CD4-positive, CD25-positive, alpha-beta regulatory T cell (primary cell): ENCODE results near the gene TBC1D10A. TPM values are rescaled to one million over a fixed set of nuclear protein-coding genes. Genes with fewer than 3 reads are reported as not detected.
A peak's percentile ranks its signal among the peaks of the same experiment; 100 is the strongest.

Experiments
- ATAC-seq, 2 donors: fragments of 150-1000 bp; cut with Tn5 transposase; one replicate each; pipeline ENCODE4 v1.10.0; 2021; ENCODE audit warnings: low read depth in 2 of 2, moderate number of reproducible peaks in 2 of 2, moderate library complexity in 1 of 2
- DNase-seq, 3 donors: peaks; one replicate each; pipeline versions ENCODE4 v3.0.0 to v3.0.0-alpha.2; 2012 to 2022; ENCODE audit warnings: mixed read lengths in 1 of 3
- H3K27ac ChIP-seq: one replicate; pipeline ENCODE4 v1.7.0; 2013; ENCODE audit warnings: mild to moderate bottlenecking, low read length; ENCODE audit not compliant: insufficient read depth, poor library complexity, severe bottlenecking
- H3K27me3 ChIP-seq: one replicate; pipeline ENCODE4 v1.7.0; 2013; ENCODE audit warnings: low read length; ENCODE audit not compliant: control insufficient read depth, insufficient read depth
- H3K36me3 ChIP-seq: one replicate; pipeline ENCODE4 v1.7.0; 2013; ENCODE audit warnings: mild to moderate bottlenecking, low read length, moderate library complexity; ENCODE audit not compliant: control insufficient read depth, insufficient read depth
- H3K4me1 ChIP-seq: 2 replicates; pipeline ENCODE4 v1.7.0; 2013; ENCODE audit warnings: mild to moderate bottlenecking, low read length; ENCODE audit not compliant: insufficient read depth, control insufficient read depth, poor library complexity, severe bottlenecking
- H3K4me3 ChIP-seq: one replicate; pipeline ENCODE4 v1.7.0; 2013; ENCODE audit warnings: low read depth, mild to moderate bottlenecking, low read length, moderate library complexity
- H3K9me3 ChIP-seq, 2 experiments: 1 replicate in 1 of 2; 2 replicates in 1 of 2; pipeline ENCODE4 v1.7.0; 2013; ENCODE audit warnings: low read length in 2 of 2, mild to moderate bottlenecking in 1 of 2, moderate library complexity in 1 of 2; ENCODE audit not compliant: control insufficient read depth in 2 of 2
- H3K27ac Mint-ChIP-seq, 3 donors: one replicate each; pipeline ENCODE4 v1.8.0; 2020 to 2022; ENCODE audit warnings: mild to moderate bottlenecking in 3 of 3, mixed read lengths in 3 of 3, moderate library complexity in 2 of 3
- H3K27me3 Mint-ChIP-seq: one replicate; pipeline ENCODE4 v1.8.0; 2022; ENCODE audit warnings: mild to moderate bottlenecking, mixed read lengths
- H3K36me3 Mint-ChIP-seq: one replicate; pipeline ENCODE4 v1.8.0; 2020; ENCODE audit warnings: mixed read lengths
- H3K4me1 Mint-ChIP-seq, 4 donors: one replicate each; pipeline ENCODE4 v1.8.0; 2020 to 2022; ENCODE audit warnings: mixed read lengths in 4 of 4, mild to moderate bottlenecking in 1 of 4
- H3K4me3 Mint-ChIP-seq, 4 donors: one replicate each; pipeline ENCODE4 v1.8.0; 2020 to 2022; ENCODE audit warnings: mild to moderate bottlenecking in 4 of 4, mixed read lengths in 4 of 4, moderate library complexity in 3 of 4
- H3K9me3 Mint-ChIP-seq, 7 donors: one replicate each; pipeline ENCODE4 v1.8.0; 2020 to 2022; ENCODE audit warnings: mixed read lengths in 7 of 7, mild to moderate bottlenecking in 3 of 7, moderate library complexity in 2 of 7
- polyA plus RNA-seq, 4 donors: library from polyadenylated mRNA; unstranded; fragments of 300-500 nt; fragmentation: Illumina TruSeq; gene quantifications; one replicate each; pipeline ENCODE4 v1.2.3, GENCODE V29; 2021
- total RNA-seq: library from RNA; stranded (reverse); gene quantifications from one replicate; pipeline ENCODE4 v1.2.3, GENCODE V29; 2022

Gene TBC1D10A
- total and polyA plus RNA-seq, 5 donors from 2014 or later: 44.2 to 67.5 (median 47.8) TPM

DNA sequence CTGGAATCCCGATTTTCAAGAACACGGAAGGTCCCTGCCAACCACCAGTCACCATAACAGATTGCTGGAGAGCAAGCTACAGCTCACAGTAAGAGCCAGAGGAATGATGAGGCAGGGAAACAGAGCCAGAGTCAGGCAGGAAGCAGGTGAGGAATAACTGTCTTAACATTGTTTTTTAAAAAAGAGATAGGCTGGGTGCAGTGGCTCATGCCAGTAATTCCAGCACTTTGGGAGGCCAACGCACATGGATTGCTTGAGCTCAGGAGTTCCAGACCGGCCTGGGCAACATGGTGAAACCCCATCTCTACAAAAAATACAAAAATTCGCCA, 24.0 kb downstream of the TBC1D10A start:
- ATAC-seq (no peak), DNase-seq (no peak)
- Histone ChIP-seq H3K9me3 (no peaks in the 10 kb centered on the region), H3K27me3 (no peaks in the 10 kb centered on the region), H3K4me1 (peaks cover 77% of the 10 kb centered on the region), H3K4me3 (no peak overlapping the region), H3K27ac (peak overlapping the region; percentile 80), H3K36me3 (peaks cover 50% of the 10 kb centered on the region)
- Mint-ChIP-seq H3K4me1 (peaks cover 27 to 97% (median 71%) of the 10 kb centered on the region in 4 donors), H3K9me3 (no peaks in the 10 kb centered on the region), H3K27me3 (no peaks in the 10 kb centered on the region), H3K36me3 (peaks cover 33% of the 10 kb centered on the region), H3K27ac (peak overlapping the region; percentile 84 to 99 (median 97)), H3K4me3 (peak overlapping the region; percentile 70 to 80 (median 75))

DNA sequence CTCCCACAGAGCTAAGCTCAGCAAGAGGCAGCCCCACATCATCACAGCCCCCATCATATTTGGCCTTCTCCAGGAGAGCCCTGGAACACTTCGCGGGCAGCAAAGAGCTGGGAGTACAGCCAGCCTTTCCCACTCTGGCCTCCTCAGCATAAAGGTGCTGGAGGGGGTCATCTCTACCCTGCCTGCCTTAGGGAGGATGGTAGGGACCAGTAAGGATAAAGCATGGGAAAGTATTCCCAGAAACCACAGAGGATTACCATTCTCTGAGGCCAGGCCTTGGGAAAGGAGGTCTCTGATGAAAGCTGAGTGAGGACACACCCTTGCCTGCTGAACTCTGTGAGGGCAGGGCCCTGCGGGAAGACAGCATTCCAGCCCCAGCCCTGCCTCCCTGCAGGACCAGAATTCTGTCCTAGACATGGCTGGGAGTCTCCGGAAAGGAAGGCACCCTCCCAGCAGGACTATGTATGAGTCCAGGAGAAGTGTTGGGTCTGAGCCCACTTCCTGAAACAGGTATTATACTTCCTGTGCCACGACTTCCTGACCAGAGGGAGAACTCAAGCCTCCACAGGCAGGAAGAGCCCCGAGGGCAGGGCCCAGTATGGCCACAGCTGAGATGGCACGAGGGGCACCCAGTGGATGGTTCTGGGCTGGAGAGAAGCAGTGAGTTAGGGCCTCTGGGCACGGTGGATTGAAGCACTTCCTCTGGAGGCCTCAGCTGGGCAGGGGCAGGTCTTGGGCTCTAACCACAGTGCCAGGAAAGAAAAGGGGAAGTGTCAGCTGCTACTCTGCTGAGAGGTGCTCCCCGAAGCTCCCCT, 24.5 kb downstream of the TBC1D10A start:
- peaks cover 55% of the 10 kb centered on the region for H3K36me3 ChIP-seq
- H3K27me3 ChIP-seq: no peaks in the 10 kb centered on the region
- H3K27ac Mint-ChIP-seq: peak overlapping the region; percentile 84 to 99 (median 97)
- H3K4me3 Mint-ChIP-seq: peak overlapping the region; percentile 70 to 80 (median 75)
- no peaks in the 10 kb centered on the region for H3K9me3 Mint-ChIP-seq
- H3K4me3 ChIP-seq: peak overlapping the region; percentile 48
- H3K4me1 Mint-ChIP-seq: peaks cover 23 to 97% (median 68%) of the 10 kb centered on the region in 4 donors
- peaks cover 36% of the 10 kb centered on the region for H3K36me3 Mint-ChIP-seq
- H3K27me3 Mint-ChIP-seq: no peaks in the 10 kb centered on the region
- peak in 1 of 3 donors; percentile 42 for DNase-seq
- H3K9me3 ChIP-seq: no peaks in the 10 kb centered on the region
- H3K27ac ChIP-seq: peak overlapping the region; percentile 80
- H3K4me1 ChIP-seq: peaks cover 75% of the 10 kb centered on the region
- no peak for ATAC-seq

DNA sequence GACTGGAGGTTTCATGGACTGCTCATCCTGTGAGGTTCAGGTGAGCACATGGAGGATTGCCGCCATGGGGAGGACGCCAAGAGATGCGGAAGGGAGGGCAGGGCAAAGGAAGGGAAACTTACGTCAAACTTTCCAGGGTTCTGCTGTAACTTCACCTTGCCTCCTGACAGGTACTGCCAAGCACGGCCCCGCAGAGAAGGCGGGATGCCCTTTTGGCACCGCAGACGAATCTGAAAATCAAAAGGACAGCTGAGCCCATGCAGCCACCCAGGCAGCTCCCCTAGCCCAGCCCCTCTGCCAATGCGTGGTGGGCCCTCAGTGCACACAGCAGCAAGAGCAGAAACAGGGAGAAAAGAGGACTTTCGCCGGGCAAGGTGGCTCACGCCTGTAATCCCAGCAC, 27.4 kb downstream of the TBC1D10A start:
- ATAC-seq (no peak), DNase-seq (no peak)
- Mint-ChIP-seq H3K9me3 (no peaks in the 10 kb centered on the region), H3K27me3 (no peaks in the 10 kb centered on the region), H3K27ac (peak overlapping the region in 2 of 3 donors; percentile 91 to 96), H3K4me1 (peaks cover 9 to 90% (median 52%) of the 10 kb centered on the region in 4 donors), H3K36me3 (peaks cover 43% of the 10 kb centered on the region), H3K4me3 (no peak overlapping the region)
- H3K4me3 ChIP-seq: no peak overlapping the region
- peaks cover 67% of the 10 kb centered on the region for H3K4me1 ChIP-seq
- H3K27me3 ChIP-seq: no peaks in the 10 kb centered on the region
- H3K36me3 ChIP-seq: peaks cover 79% of the 10 kb centered on the region
- H3K9me3 ChIP-seq: no peaks in the 10 kb centered on the region
- no peak overlapping the region for H3K27ac ChIP-seq

DNA sequence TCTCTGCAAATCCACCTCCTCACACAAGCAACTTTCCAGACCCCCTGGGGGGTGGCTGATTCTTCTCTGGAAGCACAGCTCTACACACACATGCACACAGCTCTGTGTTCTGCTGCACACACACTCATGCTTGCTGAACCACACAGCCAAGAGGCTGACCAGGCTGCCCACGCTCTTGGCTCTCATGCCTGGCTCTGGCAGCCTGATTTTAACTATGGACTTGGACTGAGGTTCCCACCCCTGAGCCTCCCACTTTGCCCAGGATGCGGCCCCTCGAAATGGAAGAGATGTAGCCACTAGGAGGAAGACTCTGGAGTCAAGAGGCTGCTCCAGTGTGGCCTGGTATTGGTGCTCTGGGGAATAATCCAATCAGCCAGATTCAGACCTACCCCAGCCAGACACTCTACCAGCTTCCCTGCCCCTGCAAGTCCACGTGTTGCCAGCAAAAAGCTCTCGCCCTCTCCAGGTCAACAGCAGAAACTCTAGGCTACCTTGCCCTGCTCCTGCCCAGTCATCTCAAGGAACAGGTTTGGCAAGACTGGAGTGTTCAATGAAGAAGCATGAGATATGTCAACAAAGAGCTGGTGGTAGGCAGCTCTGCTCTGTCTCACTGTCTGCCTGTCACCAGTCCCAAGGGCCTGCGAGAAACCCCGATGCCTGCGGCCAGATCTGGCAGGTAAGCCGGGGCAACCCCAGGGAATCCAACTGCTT, 28.6 kb downstream of the TBC1D10A start:
- Histone ChIP-seq H3K4me1 (peaks cover 55% of the 10 kb centered on the region), H3K36me3 (peaks cover 78% of the 10 kb centered on the region), H3K4me3 (no peak overlapping the region), H3K9me3 (no peaks in the 10 kb centered on the region), H3K27ac (peak overlapping the region; percentile 18), H3K27me3 (no peaks in the 10 kb centered on the region)
- peaks cover 47% of the 10 kb centered on the region for H3K36me3 Mint-ChIP-seq
- H3K4me1 Mint-ChIP-seq: peaks cover 9 to 89% (median 41%) of the 10 kb centered on the region in 4 donors
- DNase-seq (no peak), ATAC-seq (no peak)
- no peaks in the 10 kb centered on the region for H3K9me3 Mint-ChIP-seq
- peak overlapping the region in 2 of 4 donors; percentile 19 to 41 for H3K4me3 Mint-ChIP-seq
- no peaks in the 10 kb centered on the region for H3K27me3 Mint-ChIP-seq
- H3K27ac Mint-ChIP-seq: peak overlapping the region; percentile 91 to 96 (median 95)

DNA sequence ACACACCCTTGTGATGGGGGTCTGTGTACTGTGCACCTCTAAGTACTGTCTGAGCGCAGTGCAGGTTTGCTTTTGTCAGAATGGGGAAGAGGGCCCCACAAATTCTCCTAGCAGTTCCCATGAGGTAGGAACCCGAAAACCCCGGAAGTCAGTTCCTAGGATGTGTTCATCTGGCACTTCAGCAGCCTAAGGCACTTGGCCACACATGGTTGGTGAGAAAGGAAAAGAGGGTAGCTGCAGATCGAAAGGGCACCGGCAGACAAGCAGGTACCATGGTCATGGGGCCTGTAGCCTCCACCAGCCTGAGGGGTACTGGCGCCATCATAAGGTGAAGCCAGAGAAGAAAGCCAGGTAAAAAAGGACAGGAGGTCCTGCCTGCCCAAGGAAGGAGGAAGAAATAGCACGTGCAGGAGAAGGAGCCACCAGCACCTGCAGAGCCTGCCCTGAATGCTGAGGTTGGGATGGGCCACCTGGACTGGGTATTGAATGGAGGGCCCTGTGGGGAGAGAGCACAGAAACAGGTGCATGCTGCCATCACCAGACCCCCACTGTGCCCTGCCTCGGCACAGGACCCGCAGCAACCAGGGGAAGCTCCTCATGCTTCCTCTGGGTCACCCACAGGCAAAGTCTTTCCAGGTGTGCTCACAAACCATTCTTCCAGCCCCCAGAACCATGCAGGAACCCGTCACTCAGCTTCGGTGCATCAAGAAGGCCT, 29.3 kb downstream of the TBC1D10A start:
- Mint-ChIP-seq H3K27ac (peak overlapping the region; percentile 91 to 96 (median 95)), H3K4me1 (peaks cover 6 to 83% (median 36%) of the 10 kb centered on the region in 4 donors), H3K27me3 (no peaks in the 10 kb centered on the region), H3K36me3 (peaks cover 44% of the 10 kb centered on the region), H3K4me3 (peak overlapping the region in 1 of 4 donors; percentile 35), H3K9me3 (no peaks in the 10 kb centered on the region)
- H3K27ac ChIP-seq: peak overlapping the region; percentile 62
- H3K27me3 ChIP-seq: no peaks in the 10 kb centered on the region
- H3K4me1 ChIP-seq: peaks cover 48% of the 10 kb centered on the region
- H3K4me3 ChIP-seq: no peak overlapping the region
- DNase-seq (no peak), ATAC-seq (no peak)
- no peaks in the 10 kb centered on the region for H3K9me3 ChIP-seq
- peaks cover 86% of the 10 kb centered on the region for H3K36me3 ChIP-seq

DNA sequence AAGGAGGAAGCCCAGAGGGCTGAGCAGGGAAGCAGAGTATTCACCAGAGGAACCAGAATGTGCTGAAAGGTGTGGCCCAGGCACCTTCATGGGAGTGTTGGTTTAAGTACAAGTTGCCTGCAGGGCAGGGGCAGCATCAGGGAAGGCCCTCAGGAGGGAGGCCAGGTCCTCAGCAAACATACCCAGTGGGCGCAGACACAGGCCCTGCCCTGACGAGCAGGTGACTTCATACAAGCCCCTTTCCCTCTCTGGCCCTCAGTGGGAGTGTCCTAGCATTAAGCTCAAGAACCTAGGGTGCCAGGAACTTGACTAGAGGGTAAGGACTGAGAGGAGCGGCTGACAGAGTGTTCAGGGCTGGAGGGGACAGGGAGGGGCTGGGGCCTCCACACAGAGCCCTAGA, 29.9 kb downstream of the TBC1D10A start:
- Mint-ChIP-seq H3K9me3 (no peaks in the 10 kb centered on the region), H3K4me3 (peak overlapping the region in 3 of 4 donors; percentile 39 to 70 (median 68)), H3K4me1 (peaks cover 5 to 80% (median 32%) of the 10 kb centered on the region in 4 donors), H3K27ac (peak overlapping the region; percentile 91 to 96 (median 92)), H3K36me3 (peaks cover 43% of the 10 kb centered on the region), H3K27me3 (no peaks in the 10 kb centered on the region)
- H3K27ac ChIP-seq: peak overlapping the region; percentile 62
- no peaks in the 10 kb centered on the region for H3K27me3 ChIP-seq
- DNase-seq (no peak), ATAC-seq (no peak)
- H3K4me1 ChIP-seq: peaks cover 42% of the 10 kb centered on the region
- H3K36me3 ChIP-seq: peaks cover 88% of the 10 kb centered on the region
- H3K4me3 ChIP-seq: no peak overlapping the region
- H3K9me3 ChIP-seq: no peaks in the 10 kb centered on the region

DNA sequence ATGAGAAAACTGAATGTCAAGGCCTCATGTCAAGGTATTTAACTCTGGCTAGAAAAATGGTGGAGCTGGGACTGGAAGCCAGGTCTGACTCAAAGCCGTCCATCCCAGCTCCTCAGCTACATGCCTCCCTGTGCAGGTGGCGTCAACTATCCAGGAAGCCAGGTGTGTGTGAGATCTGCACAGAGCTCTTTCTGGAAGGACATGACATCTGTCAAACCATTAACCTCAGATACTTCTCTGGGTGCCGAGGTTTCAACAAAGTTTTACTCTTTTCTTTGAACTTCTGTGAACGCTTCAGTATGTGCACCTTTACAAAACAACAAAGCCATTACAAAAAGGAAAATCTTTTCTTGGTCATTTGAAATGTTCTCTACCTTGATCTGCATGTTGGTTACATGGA, 30.4 kb downstream of the TBC1D10A start:
- H3K36me3 Mint-ChIP-seq: peaks cover 41% of the 10 kb centered on the region

More for the DNA sequence above, 30.4 kb downstream of the TBC1D10A start:
- no peaks in the 10 kb centered on the region for H3K27me3 Mint-ChIP-seq
- ATAC-seq (peak in 1 of 2 donors; percentile 37), DNase-seq (peak in 1 of 3 donors; percentile 42)
- peak overlapping the region; percentile 62 for H3K27ac ChIP-seq
- peaks cover 5 to 79% (median 29%) of the 10 kb centered on the region in 4 donors for H3K4me1 Mint-ChIP-seq
- H3K4me1 ChIP-seq: peaks cover 41% of the 10 kb centered on the region
- H3K4me3 ChIP-seq: no peak overlapping the region
- H3K9me3 ChIP-seq: no peaks in the 10 kb centered on the region
- peak overlapping the region; percentile 91 to 96 (median 92) for H3K27ac Mint-ChIP-seq
- H3K9me3 Mint-ChIP-seq: no peaks in the 10 kb centered on the region
- H3K27me3 ChIP-seq: no peaks in the 10 kb centered on the region
- peaks cover 83% of the 10 kb centered on the region for H3K36me3 ChIP-seq
- H3K4me3 Mint-ChIP-seq: peak overlapping the region in 3 of 4 donors; percentile 39 to 70 (median 68)
